ENCODE data around the gene MGRN1. TPM values are rescaled to one million over a fixed set of nuclear protein-coding genes. Genes with fewer than 3 reads are reported as not detected.

MGRN1 gene
- total RNA-seq, 2 donors from 2014 or later = 56.0 to 64.5 TPM

DNA sequence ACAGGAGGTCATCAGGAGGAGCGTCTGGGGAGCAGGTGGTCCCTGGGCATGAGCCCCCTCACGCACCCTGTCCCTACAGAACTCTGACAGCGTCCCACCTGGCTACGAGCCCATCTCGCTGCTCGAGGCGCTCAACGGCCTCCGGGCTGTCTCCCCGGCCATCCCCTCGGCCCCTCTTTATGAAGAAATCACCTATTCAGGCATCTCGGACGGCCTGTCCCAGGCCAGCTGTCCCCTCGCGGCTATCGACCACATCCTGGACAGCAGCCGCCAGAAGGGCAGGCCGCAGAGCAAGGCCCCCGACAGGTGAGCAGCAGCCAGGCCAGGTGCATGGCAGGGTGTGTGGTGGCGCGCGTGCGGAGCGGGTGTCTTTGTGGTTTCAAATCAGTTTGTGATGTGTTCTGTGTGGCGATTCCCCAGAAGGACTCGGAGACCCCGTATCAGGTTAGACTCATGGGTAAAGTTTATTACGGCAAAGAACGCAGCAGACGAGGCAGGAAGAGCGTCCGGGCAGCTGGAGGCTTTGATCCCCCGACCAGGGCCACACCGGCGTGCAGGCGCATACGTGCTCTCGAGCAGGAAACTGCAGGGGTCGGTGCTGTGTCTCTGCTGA is 57.0 kb downstream of the MGRN1 start:
- Histone ChIP-seq H3K27me3 (replicated peaks; ENCODE audit: insufficient read depth) (no peaks in the 10 kb centered on the region), H3K4me1 (ENCODE audit: control insufficient read depth in 1 of 2, low read depth in 2 of 2) (no peaks in the 10 kb centered on the region), H3K27ac (no peak overlapping the region), H3K4me3 (no peak overlapping the region), H3K9me3 (no peaks in the 10 kb centered on the region), H3K36me3 (peaks cover 52% of the 10 kb centered on the region)
- ATAC-seq (ENCODE audit: insufficient number of reproducible peaks, low FRiP score, low read depth) (no peak), DNase-seq (ENCODE audit: low spot score) (no peak)
- no peak for TF ChIP-seq CTCF (IDR thresholded peaks at IDR 0.05)

- no peak for DNase-seq (ENCODE audit: low spot score)
- TF ChIP-seq CTCF (IDR thresholded peaks at IDR 0.05) = no peak
- H3K36me3 ChIP-seq = peaks cover 49% of the 10 kb centered on the region
- no peaks in the 10 kb centered on the region for H3K27me3 ChIP-seq (replicated peaks; ENCODE audit: insufficient read depth)
- no peak overlapping the region for H3K4me3 ChIP-seq
- no peak overlapping the region for H3K27ac ChIP-seq
- no peak for ATAC-seq (ENCODE audit: insufficient number of reproducible peaks, low FRiP score, low read depth)
- H3K4me1 ChIP-seq (ENCODE audit: control insufficient read depth in 1 of 2, low read depth in 2 of 2) = no peaks in the 10 kb centered on the region
- H3K9me3 ChIP-seq = no peaks in the 10 kb centered on the region
Measured at GRCh38 chr16:4682084-4682591, 57.5 kb downstream of the MGRN1 start.

GRCh38 chr16:4682616-4683254 is 58.1 kb downstream of the MGRN1 start:
- no peak for TF ChIP-seq CTCF (IDR thresholded peaks at IDR 0.05)
- Histone ChIP-seq H3K27ac (no peak overlapping the region), H3K4me1 (ENCODE audit: control insufficient read depth in 1 of 2, low read depth in 2 of 2) (no peaks in the 10 kb centered on the region), H3K36me3 (peaks cover 43% of the 10 kb centered on the region), H3K9me3 (no peaks in the 10 kb centered on the region), H3K4me3 (no peak overlapping the region), H3K27me3 (replicated peaks; ENCODE audit: insufficient read depth) (no peaks in the 10 kb centered on the region)
- DNase-seq (ENCODE audit: low spot score) (no peak), ATAC-seq (ENCODE audit: insufficient number of reproducible peaks, low FRiP score, low read depth) (no peak)

DNA sequence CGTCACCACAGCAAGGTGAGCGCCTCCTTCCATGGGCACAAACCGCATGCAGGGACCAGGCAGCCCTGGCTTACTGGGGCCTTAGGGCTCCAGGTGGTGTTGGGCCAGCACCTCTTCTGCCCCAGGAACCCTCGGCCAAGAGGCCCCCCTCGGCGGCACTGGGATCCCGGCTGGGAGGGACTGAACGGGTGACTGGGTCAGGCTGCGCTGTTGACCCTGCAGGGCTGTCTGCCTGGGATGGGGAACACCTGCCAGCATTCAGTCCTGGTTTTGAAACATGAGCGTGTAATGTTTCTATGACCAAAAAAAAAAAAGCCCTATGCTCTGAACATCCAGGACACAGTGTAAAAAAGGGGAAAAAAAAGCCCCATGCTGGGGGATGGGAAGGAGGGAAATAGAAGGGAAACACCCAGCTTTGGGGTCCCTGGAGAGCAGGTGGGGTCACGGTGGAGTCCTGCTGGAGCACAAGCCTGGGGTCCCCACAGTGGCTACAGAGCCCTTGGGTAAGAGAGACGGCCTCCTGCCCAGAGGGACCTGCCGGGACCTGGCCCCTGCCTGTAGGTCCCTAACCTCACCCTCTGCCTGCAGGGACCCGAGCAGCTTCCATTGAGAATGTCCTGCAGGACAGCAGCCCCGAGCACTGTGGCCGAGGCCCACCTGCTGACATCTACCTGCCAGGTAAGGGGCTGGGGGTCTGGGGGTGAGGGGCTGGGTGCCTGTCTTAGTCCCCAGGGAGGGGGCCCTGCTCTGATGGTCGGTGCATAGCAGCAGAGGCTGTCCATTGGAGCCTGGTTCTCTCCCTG is 58.8 kb downstream of the MGRN1 start:
- no peak overlapping the region for H3K27ac ChIP-seq

More for the DNA sequence above, 58.8 kb downstream of the MGRN1 start:
- ATAC-seq (ENCODE audit: insufficient number of reproducible peaks, low FRiP score, low read depth) (no peak), DNase-seq (ENCODE audit: low spot score) (no peak)
- no peaks in the 10 kb centered on the region for H3K27me3 ChIP-seq (replicated peaks; ENCODE audit: insufficient read depth)
- H3K4me1 ChIP-seq (ENCODE audit: control insufficient read depth in 1 of 2, low read depth in 2 of 2) = no peaks in the 10 kb centered on the region
- no peaks in the 10 kb centered on the region for H3K9me3 ChIP-seq
- no peak overlapping the region for H3K4me3 ChIP-seq
- H3K36me3 ChIP-seq = peaks cover 43% of the 10 kb centered on the region
- no peak for TF ChIP-seq CTCF (IDR thresholded peaks at IDR 0.05)

All from thoracic aorta (tissue), 2 donors.